ENCODE results near the gene DGKB. TPM values are rescaled to one million over a fixed set of nuclear protein-coding genes. Genes with fewer than 3 reads are reported as not detected.

Gene DGKB
- total RNA-seq, 4 donors from 2014 or later, result 4.4 to 33.1 (median 9.3) TPM

DNA sequence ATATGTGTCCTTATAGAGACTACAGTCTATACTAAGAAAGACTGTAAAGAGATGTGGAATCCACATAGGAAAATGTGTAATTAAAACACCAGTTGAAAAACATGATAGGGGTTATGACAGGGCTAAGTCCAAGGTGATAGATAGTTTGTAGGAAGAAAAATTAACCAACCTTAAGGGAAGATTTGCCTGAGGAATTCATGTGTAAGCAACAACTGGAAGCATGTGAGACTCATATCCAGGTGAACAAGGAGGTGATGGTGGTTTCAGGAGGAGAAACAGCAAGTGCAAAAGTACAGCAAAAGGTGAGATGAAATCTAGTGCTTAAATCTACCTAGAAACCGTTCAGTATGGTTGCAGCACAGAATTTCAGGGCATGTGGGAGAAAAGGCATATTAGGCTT is 696.4 kb downstream of the DGKB start:
- no peak for TF ChIP-seq CTCF (IDR thresholded peaks at IDR 0.05)
- no peak for TF ChIP-seq POLR2A (IDR thresholded peaks at IDR 0.05)
- Histone ChIP-seq H3K4me3 (no peak overlapping the region), H3K27ac (no peak overlapping the region), H3K9me3 (no peaks in the 10 kb centered on the region), H3K36me3 (no peaks in the 10 kb centered on the region), H3K27me3 (no peaks in the 10 kb centered on the region), H3K4me1 (no peaks in the 10 kb centered on the region)
- intact Hi-C loops (cut with DNase I; ENCODE audit: low total_unique reads), result no loop called here
- DNase-seq, result no peak

GRCh38 chr7:14201353-14201752 is 701.2 kb downstream of the DGKB start:
- Histone ChIP-seq H3K27me3 (no peaks in the 10 kb centered on the region), H3K27ac (no peak overlapping the region), H3K4me1 (no peaks in the 10 kb centered on the region), H3K36me3 (no peaks in the 10 kb centered on the region), H3K9me3 (no peaks in the 10 kb centered on the region), H3K4me3 (no peak overlapping the region)
- intact Hi-C loops (cut with DNase I; ENCODE audit: low total_unique reads), result no loop called here
- TF ChIP-seq POLR2A (IDR thresholded peaks at IDR 0.05) (no peak), CTCF (IDR thresholded peaks at IDR 0.05) (no peak)
- no peak for DNase-seq

GRCh38 chr7:14199336-14199735 is 703.2 kb downstream of the DGKB start:
- TF ChIP-seq POLR2A (IDR thresholded peaks at IDR 0.05), result no peak
- TF ChIP-seq CTCF (IDR thresholded peaks at IDR 0.05), result no peak
- intact Hi-C loops (cut with DNase I; ENCODE audit: low total_unique reads), result no loop called here
- no peaks in the 10 kb centered on the region for H3K4me1 ChIP-seq
- no peaks in the 10 kb centered on the region for H3K36me3 ChIP-seq
- H3K9me3 ChIP-seq, result no peaks in the 10 kb centered on the region
- no peak overlapping the region for H3K27ac ChIP-seq
- no peak overlapping the region for H3K4me3 ChIP-seq
- DNase-seq, result no peak
- H3K27me3 ChIP-seq, result no peaks in the 10 kb centered on the region

DNA sequence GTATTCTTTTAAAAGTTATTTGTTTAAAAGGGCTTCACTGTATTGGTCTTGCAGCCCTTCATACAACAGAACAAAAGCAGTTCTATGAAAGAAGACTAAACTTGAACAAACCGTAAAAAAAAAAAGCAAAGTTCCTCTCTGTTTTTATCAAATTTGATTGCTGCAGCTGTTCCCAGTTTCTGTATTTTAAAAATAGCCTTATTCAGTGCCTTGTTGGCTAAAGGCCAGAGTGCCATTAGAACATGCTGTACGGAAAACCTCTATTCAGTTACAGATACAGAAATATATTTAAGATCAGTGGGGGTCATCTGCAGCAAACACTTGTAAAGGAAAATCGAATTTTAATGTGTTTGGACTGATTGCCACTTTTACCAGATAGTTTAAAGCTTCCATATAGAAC is 705.3 kb downstream of the DGKB start:
- Histone ChIP-seq H3K27ac (no peak overlapping the region), H3K4me1 (no peaks in the 10 kb centered on the region), H3K4me3 (no peak overlapping the region), H3K9me3 (no peaks in the 10 kb centered on the region), H3K36me3 (no peaks in the 10 kb centered on the region), H3K27me3 (no peaks in the 10 kb centered on the region)
- no peak for TF ChIP-seq POLR2A (IDR thresholded peaks at IDR 0.05)
- TF ChIP-seq CTCF (IDR thresholded peaks at IDR 0.05), result no peak
- intact Hi-C loops (cut with DNase I; ENCODE audit: low total_unique reads), result no loop called here
- no peak for DNase-seq

- H3K4me3 ChIP-seq, result no peak overlapping the region
- no peaks in the 10 kb centered on the region for H3K4me1 ChIP-seq
- no peak for TF ChIP-seq POLR2A (IDR thresholded peaks at IDR 0.05)
- TF ChIP-seq CTCF (IDR thresholded peaks at IDR 0.05), result no peak
- intact Hi-C loops (cut with DNase I; ENCODE audit: low total_unique reads), result no loop called here
- H3K27me3 ChIP-seq, result no peaks in the 10 kb centered on the region
- no peak overlapping the region for H3K27ac ChIP-seq
- H3K36me3 ChIP-seq, result no peaks in the 10 kb centered on the region
- DNase-seq, result no peak
- H3K9me3 ChIP-seq, result no peaks in the 10 kb centered on the region
These were observed 706.0 kb downstream of the DGKB start for GRCh38 chr7:14196555-14196954.
